HEK293 (cell line): ENCODE measurements around the gene STXBP4.

ENCODE experiments used
- CTCF ChIA-PET: fragments of 350-600 bp; formaldehyde crosslinking; extraction: SDS; loops from one replicate; lab custom pipeline; 2021; ENCODE audit warnings: antibody characterized with exemption; lab: Yijun Ruan, JAX
- POLR2A ChIA-PET: fragments of 300-600 bp; formaldehyde crosslinking; extraction: SDS; loops from one replicate; lab custom pipeline; 2020; ENCODE audit warnings: antibody characterized with exemption, inconsistent platforms; lab: Yijun Ruan, JAX
- H3K27ac ChIP-seq: fragments of 200-500 bp; sonication (Bioruptor generic); 2 replicates; pipeline ENCODE4 v1.5.1; 2014; ENCODE audit warnings: low read depth, low read length, control low read depth, inconsistent platforms; ENCODE audit errors: extremely low read depth
- H3K36me3 ChIP-seq, 2 experiments: fragments of 200-500 bp in 1 of 2; sonication (Bioruptor generic) in 1 of 2; 1 replicate in 1 of 2; 2 replicates in 1 of 2; pipeline ENCODE4 v1.5.1; 2014 to 2017; ENCODE audit warnings: inconsistent platforms in 2 of 2, low read length in 2 of 2; ENCODE audit not compliant: control insufficient read depth in 2 of 2, insufficient read depth in 1 of 2
- H3K4me1 ChIP-seq: fragments of 200-500 bp; sonication (Bioruptor generic); 2 replicates; pipeline ENCODE4 v1.5.1; 2014; ENCODE audit warnings: mild to moderate bottlenecking, low read length, inconsistent platforms; ENCODE audit not compliant: control insufficient read depth, insufficient read depth
- H3K4me3 ChIP-seq: 2 replicates; pipeline ENCODE4 v1.5.1; 2011; ENCODE audit warnings: low read depth, mild to moderate bottlenecking, control low read depth, low read length, moderate library complexity
- H3K9me3 ChIP-seq: fragments of 200-500 bp; sonication (Bioruptor generic); 2 replicates; pipeline ENCODE4 v1.5.1; 2014; ENCODE audit warnings: low read depth, low read length, inconsistent platforms; ENCODE audit not compliant: control insufficient read depth, insufficient read depth
- BCL11B ChIP-seq: fragments of 450-650 bp; formaldehyde crosslinking; IDR thresholded peaks from 2 replicates; pipeline ENCODE4 v1.5.1; 2016; ENCODE audit warnings: low read depth, missing biosample characterization, missing genetic modification characterization
- HIC1 ChIP-seq: fragments of 450-650 bp; formaldehyde crosslinking; IDR thresholded peaks from 2 replicates; pipeline ENCODE4 v1.5.1; 2016; ENCODE audit warnings: missing biosample characterization, missing genetic modification characterization
- MYNN ChIP-seq: fragments of 450-650 bp; formaldehyde crosslinking; IDR thresholded peaks from 2 replicates; pipeline ENCODE4 v1.5.1; 2016; ENCODE audit warnings: missing biosample characterization, missing genetic modification characterization, borderline replicate concordance
- OVOL3 ChIP-seq: fragments of 450-650 bp; formaldehyde crosslinking; IDR thresholded peaks from 2 replicates; pipeline ENCODE4 v1.5.1; 2016; ENCODE audit warnings: missing biosample characterization, missing genetic modification characterization
- PRDM1 ChIP-seq: fragments of 450-650 bp; formaldehyde crosslinking; IDR thresholded peaks from 2 replicates; pipeline ENCODE4; 2016; ENCODE audit warnings: missing biosample characterization, missing genetic modification characterization
- PRDM10 ChIP-seq: fragments of 450-650 bp; formaldehyde crosslinking; IDR thresholded peaks from 2 replicates; pipeline ENCODE4 v1.5.1; 2016; ENCODE audit warnings: missing biosample characterization, missing genetic modification characterization
- REST ChIP-seq: fragments of 450-650 bp; formaldehyde crosslinking; IDR thresholded peaks from 2 replicates; pipeline ENCODE4 v1.5.1; 2016; ENCODE audit warnings: missing biosample characterization, missing genetic modification characterization
- TCF7L2 ChIP-seq: IDR thresholded peaks from 2 replicates; pipeline ENCODE4 v1.6.1; 2011; ENCODE audit warnings: low read depth, mild to moderate bottlenecking, inconsistent platforms, low read length, moderate library complexity, borderline replicate concordance
- YY2 ChIP-seq: fragments of 450-650 bp; formaldehyde crosslinking; IDR thresholded peaks from 2 replicates; pipeline ENCODE4 v1.5.1; 2016; ENCODE audit warnings: missing biosample characterization, missing genetic modification characterization
- ZIC2 ChIP-seq: fragments of 450-650 bp; formaldehyde crosslinking; IDR thresholded peaks from 2 replicates; pipeline ENCODE4 v1.5.1; 2016; ENCODE audit warnings: missing biosample characterization, missing genetic modification characterization
- ZNF2 ChIP-seq: fragments of 450-650 bp; formaldehyde crosslinking; IDR thresholded peaks from 2 replicates; pipeline ENCODE4 v1.5.1; 2016; ENCODE audit warnings: missing biosample characterization, missing genetic modification characterization
- ZNF335 ChIP-seq: fragments of 450-650 bp; formaldehyde crosslinking; conservative IDR thresholded peaks from 2 replicates; pipeline ENCODE4 v1.5.1; 2016; ENCODE audit warnings: missing biosample characterization, missing genetic modification characterization
- ZNF350 ChIP-seq: fragments of 450-650 bp; formaldehyde crosslinking; IDR thresholded peaks from 2 replicates; pipeline ENCODE4 v1.5.0; 2017; ENCODE audit warnings: missing biosample characterization, mild to moderate bottlenecking, missing genetic modification characterization
- ZNF555 ChIP-seq: fragments of 450-650 bp; formaldehyde crosslinking; conservative IDR thresholded peaks from 2 replicates; pipeline ENCODE4 v1.5.1; 2017; ENCODE audit warnings: missing biosample characterization, mild to moderate bottlenecking, missing genetic modification characterization, inconsistent platforms
- ZNF624 ChIP-seq: fragments of 450-650 bp; formaldehyde crosslinking; IDR thresholded peaks from 2 replicates; pipeline ENCODE4 v1.5.1; 2017; ENCODE audit warnings: missing biosample characterization, missing genetic modification characterization

Gene STXBP4

GRCh38 chr17:54968988-54969332 lies 395 bp downstream of the STXBP4 start:
- Histone ChIP-seq H3K4me1 (no peaks in the 10 kb centered on the region; the same call in 1 of the 2 replicates), H3K4me3 (peak overlapping the region; percentile 87), H3K9me3 (no peaks in the 10 kb centered on the region), H3K36me3 (peaks cover 17 to 18% of the 10 kb centered on the region in 2 experiments), H3K27ac (peak overlapping the region; percentile 82)
- ChIA-PET POLR2A (interaction anchor here (0.6 to 2.6 kb wide), 2 partner anchors 11 to 65 kb away, joined by 6 to 13 read pairs; no protein-coding TSS in a partner anchor), CTCF (interaction anchor here (3.2 kb wide), 1 partner anchor 24 kb away, joined by 17 read pairs; no protein-coding TSS in a partner anchor)
- TF ChIP-seq REST (tag by site-specific recombination): peak; percentile 52; the same call in 1 of the 2 replicates
- TF ChIP-seq MYNN (tag by site-specific recombination): no peak
- TF ChIP-seq ZNF624 (tag by site-specific recombination): no peak
- no peak for TF ChIP-seq TCF7L2
- TF ChIP-seq YY2 (tag by site-specific recombination): no peak
- peak; percentile 6; the same call in 1 of the 2 replicates for TF ChIP-seq ZNF335
- TF ChIP-seq PRDM1: peak; percentile 38; the same call in 1 of the 2 replicates
- TF ChIP-seq HIC1 (tag by site-specific recombination): peak; percentile 7; the same call in 1 of the 2 replicates
- no peak for TF ChIP-seq BCL11B (tag by site-specific recombination)
- TF ChIP-seq ZNF350 (tag by site-specific recombination): no peak
- TF ChIP-seq PRDM10 (tag by site-specific recombination): peak; percentile 83
- TF ChIP-seq OVOL3 (tag by site-specific recombination): no peak
- 0 out of 2 replicates have a peak, but pooled peaks have one; percentile 0 for TF ChIP-seq ZNF2 (tag by site-specific recombination)
- TF ChIP-seq ZNF555 (tag by site-specific recombination): no peak
- TF ChIP-seq ZIC2 (tag by site-specific recombination): 0 out of 2 replicates have a peak, but pooled peaks have one; percentile 5
